Neural crest cell (in vitro differentiated cells): ENCODE measurements around the gene SLC7A4. TPM values are rescaled to one million over a fixed set of nuclear protein-coding genes. Genes with fewer than 3 reads are reported as not detected.

ENCODE experiments used
- DNase-seq: peaks from one replicate; pipeline ENCODE4 v3.0.0; 2021; ENCODE audit warnings: low read depth, mixed read lengths, low spot score
- H3K27ac Mint-ChIP-seq: one replicate; pipeline ENCODE4 v1.8.0; 2021; ENCODE audit warnings: mild to moderate bottlenecking, mixed read lengths; ENCODE audit not compliant: unreplicated experiment
- H3K27me3 Mint-ChIP-seq: 2 replicates; pipeline ENCODE4 v1.8.0; 2021; ENCODE audit warnings: low read depth, mild to moderate bottlenecking, mixed read lengths
- H3K36me3 Mint-ChIP-seq: 2 replicates; pipeline ENCODE4 v1.8.0; 2021; ENCODE audit warnings: low read depth, mild to moderate bottlenecking, mixed read lengths
- H3K4me1 Mint-ChIP-seq: 2 replicates; pipeline ENCODE4 v1.8.0; 2021; ENCODE audit warnings: mixed read lengths
- H3K4me3 Mint-ChIP-seq: one replicate; pipeline ENCODE4 v1.8.0; 2021; ENCODE audit warnings: mild to moderate bottlenecking, mixed read lengths
- H3K9me3 Mint-ChIP-seq: 2 replicates; pipeline ENCODE4 v1.8.0; 2021; ENCODE audit warnings: mixed read lengths
- CTCF ChIP-seq: fragments of 200-600 bp; sonication (generic); conservative IDR thresholded peaks from 2 replicates; pipeline ENCODE4 v1.5.0; 2021; ENCODE audit warnings: antibody characterized with exemption, mild to moderate bottlenecking
- total RNA-seq: library from RNA; stranded (reverse); gene quantifications from 2 replicates; pipeline ENCODE4 v1.2.1, GENCODE V29; 2021

The SLC7A4 gene
- total RNA-seq, 1 donor from 2014 or later = 0.26 TPM

GRCh38 chr22:20988573-20989322 is 43.6 kb downstream of the SLC7A4 start:
- no peak overlapping the region for H3K4me3 Mint-ChIP-seq

GRCh38 chr22:20987375-20987774 is 45.0 kb downstream of the SLC7A4 start:
- no peaks in the 10 kb centered on the region for H3K9me3 Mint-ChIP-seq
- H3K4me1 Mint-ChIP-seq = peaks cover 18% of the 10 kb centered on the region
- H3K27me3 Mint-ChIP-seq = no peaks in the 10 kb centered on the region
- peaks cover 5% of the 10 kb centered on the region for H3K36me3 Mint-ChIP-seq
- TF ChIP-seq CTCF = no peak
- H3K27ac Mint-ChIP-seq = no peak overlapping the region
- peak overlapping the region; percentile 41 for H3K4me3 Mint-ChIP-seq
- no peak for DNase-seq

More at GRCh38 chr22:20988573-20989322, 43.6 kb downstream of the SLC7A4 start:
- peaks cover 5% of the 10 kb centered on the region for H3K36me3 Mint-ChIP-seq
- H3K27me3 Mint-ChIP-seq = no peaks in the 10 kb centered on the region
- no peaks in the 10 kb centered on the region for H3K9me3 Mint-ChIP-seq
- DNase-seq = no peak
- TF ChIP-seq CTCF = no peak
- H3K27ac Mint-ChIP-seq = no peak overlapping the region
- peaks cover 4% of the 10 kb centered on the region for H3K4me1 Mint-ChIP-seq

- Mint-ChIP-seq H3K9me3 (no peaks in the 10 kb centered on the region), H3K27me3 (no peaks in the 10 kb centered on the region), H3K27ac (no peak overlapping the region), H3K4me1 (peaks cover 21% of the 10 kb centered on the region), H3K36me3 (peaks cover 5% of the 10 kb centered on the region), H3K4me3 (no peak overlapping the region)
- no peak for DNase-seq
- no peak for TF ChIP-seq CTCF
These were observed 46.0 kb downstream of the SLC7A4 start for GRCh38 chr22:20986365-20986764.

- peaks cover 5% of the 10 kb centered on the region for H3K36me3 Mint-ChIP-seq
These were observed 46.6 kb downstream of the SLC7A4 start for GRCh38 chr22:20985720-20986119.

GRCh38 chr22:20983081-20983771 is 49.1 kb downstream of the SLC7A4 start:
- Mint-ChIP-seq H3K27me3 (no peaks in the 10 kb centered on the region), H3K4me3 (peak overlapping the region; percentile 100), H3K36me3 (peaks cover 5% of the 10 kb centered on the region), H3K4me1 (peaks cover 45% of the 10 kb centered on the region), H3K27ac (no peak overlapping the region), H3K9me3 (no peaks in the 10 kb centered on the region)
- no peak for TF ChIP-seq CTCF
- no peak for DNase-seq

More at GRCh38 chr22:20985720-20986119, 46.6 kb downstream of the SLC7A4 start:
- H3K9me3 Mint-ChIP-seq = no peaks in the 10 kb centered on the region
- no peak for DNase-seq
- peaks cover 27% of the 10 kb centered on the region for H3K4me1 Mint-ChIP-seq
- peak overlapping the region; percentile 58 for H3K4me3 Mint-ChIP-seq
- no peak for TF ChIP-seq CTCF
- no peak overlapping the region for H3K27ac Mint-ChIP-seq
- no peaks in the 10 kb centered on the region for H3K27me3 Mint-ChIP-seq
